Measurements from ENCODE around the gene PLEKHJ1.

PLEKHJ1 gene

GRCh38 chr19:2235381-2236063 is 607 bp downstream of the PLEKHJ1 start:
- DNase-seq (ENCODE audit: low read depth in 3 of 3) = no peak

GRCh38 chr19:2234996-2235380 is 1.1 kb downstream of the PLEKHJ1 start:
- DNase-seq (ENCODE audit: low read depth in 3 of 3) = no peak

- DNase-seq (ENCODE audit: low read depth in 3 of 3) = no peak
Measured at GRCh38 chr19:2233601-2234280, 2.4 kb downstream of the PLEKHJ1 start.

- DNase-seq (ENCODE audit: low read depth in 3 of 3) = no peak
Measured at GRCh38 chr19:2232286-2233151, 3.6 kb downstream of the PLEKHJ1 start.

- no peak for DNase-seq (ENCODE audit: low read depth in 3 of 3)
Measured at GRCh38 chr19:2231621-2232221, 4.4 kb downstream of the PLEKHJ1 start.

- DNase-seq (ENCODE audit: low read depth in 3 of 3) = no peak
Measured at GRCh38 chr19:2230807-2231533, 5.2 kb downstream of the PLEKHJ1 start.

- no peak for DNase-seq (ENCODE audit: low read depth in 3 of 3)
Measured at GRCh38 chr19:2230033-2230531, 6.0 kb downstream of the PLEKHJ1 start.

- DNase-seq (ENCODE audit: low read depth in 3 of 3) = no peak
Measured at GRCh38 chr19:2229103-2230032, 6.8 kb downstream of the PLEKHJ1 start.

GRCh38 chr19:2228157-2229030 is 7.7 kb downstream of the PLEKHJ1 start:
- DNase-seq (ENCODE audit: low read depth in 3 of 3) = no peak

- no peak for DNase-seq (ENCODE audit: low read depth in 3 of 3)
Measured at GRCh38 chr19:2227415-2228156, 8.5 kb downstream of the PLEKHJ1 start.

- DNase-seq (ENCODE audit: low read depth in 3 of 3) = no peak
Measured at GRCh38 chr19:2226840-2227360, 9.2 kb downstream of the PLEKHJ1 start.

GRCh38 chr19:2226051-2226839 is 9.9 kb downstream of the PLEKHJ1 start:
- DNase-seq (ENCODE audit: low read depth in 3 of 3) = no peak

- DNase-seq (ENCODE audit: low read depth in 3 of 3) = no peak
Measured at GRCh38 chr19:2225415-2226050, 10.6 kb downstream of the PLEKHJ1 start.

- DNase-seq (ENCODE audit: low read depth in 3 of 3) = no peak
Measured at GRCh38 chr19:2224754-2225349, 11.3 kb downstream of the PLEKHJ1 start.

GRCh38 chr19:2223959-2224358 is 12.2 kb downstream of the PLEKHJ1 start:
- DNase-seq (ENCODE audit: low read depth in 3 of 3) = no peak

- no peak for DNase-seq (ENCODE audit: low read depth in 3 of 3)
Measured at GRCh38 chr19:2223391-2223790, 12.7 kb downstream of the PLEKHJ1 start.

- no peak for DNase-seq (ENCODE audit: low read depth in 3 of 3)
Measured at GRCh38 chr19:2221918-2222317, 14.2 kb downstream of the PLEKHJ1 start.
